NCI-H82 (cell line): ENCODE measurements around the gene MAP4K5.
"Not testable (repeated sequence)": the region's sequence is repeated elsewhere in the genome, so short reads cannot be mapped to it uniquely, and the experiment has no call there.

ENCODE experiments used
- DNase-seq: peaks from one replicate; lab custom pipeline; 2025; lab: John Stamatoyannopoulos, UW

MAP4K5 gene

DNA sequence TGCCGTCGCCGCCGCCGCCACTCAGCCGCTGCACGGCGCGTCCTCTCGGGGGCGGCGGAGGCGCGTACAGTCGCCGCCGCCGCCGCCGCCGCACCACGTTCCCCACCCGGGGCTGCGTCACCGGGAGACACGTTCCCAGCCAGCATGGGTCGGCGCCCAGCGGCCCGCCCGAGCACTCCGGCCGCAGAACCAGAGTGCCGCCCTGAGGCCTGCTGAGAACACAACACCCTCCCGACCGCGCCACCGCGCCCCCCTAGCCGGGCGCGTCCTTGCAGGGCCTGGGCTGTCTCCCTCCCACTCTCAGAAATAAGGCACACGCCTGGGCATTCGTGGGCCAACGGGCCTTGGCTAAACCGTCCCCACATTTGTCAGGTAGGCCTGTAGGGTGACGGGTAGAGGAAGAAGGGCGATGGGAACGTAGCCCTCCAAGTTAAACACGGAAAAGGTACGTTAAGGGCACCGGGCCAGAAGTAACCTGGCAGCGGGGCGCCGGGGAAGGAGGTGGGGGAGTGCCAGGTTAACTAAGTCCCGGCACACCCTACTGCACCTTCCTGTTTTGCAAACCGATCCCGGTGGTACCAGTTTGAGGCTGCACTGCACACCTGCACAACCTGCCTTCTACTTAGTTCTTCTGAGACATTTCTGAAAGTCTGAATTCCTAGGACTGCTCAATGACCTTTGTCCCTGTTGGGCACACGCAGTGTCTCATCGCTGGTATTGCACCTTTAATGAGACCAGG lies at the start of gene MAP4K5:
Gene MAP4K5 (minus strand): TSS at position 68 of the 739 bp plus-strand sequence. CDS start 520 bp downstream, outside the sequence.
- peak; percentile 92 for DNase-seq

GRCh38 chr14:50578433-50578832 lies 46.1 kb upstream of the MAP4K5 start:
- DNase-seq = no peak

DNA sequence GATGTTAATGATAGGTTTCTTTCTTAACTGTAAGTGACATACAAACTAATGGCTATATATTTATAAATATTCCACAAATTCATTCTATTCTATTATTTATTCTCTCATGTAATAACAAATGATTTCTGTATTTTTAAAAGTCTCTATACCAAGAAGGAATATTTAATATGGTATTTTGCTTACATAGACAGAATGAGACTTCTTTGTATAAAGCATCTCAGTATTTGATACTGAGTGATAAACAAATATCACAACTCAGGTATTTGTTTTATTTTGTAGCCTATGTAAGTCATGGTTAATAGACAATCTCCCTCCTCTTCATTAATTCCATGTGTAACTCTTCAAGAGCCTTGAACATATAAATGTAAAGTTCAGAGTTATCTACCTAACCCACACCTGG lies 45.6 kb upstream of the MAP4K5 start:
- no peak for DNase-seq

GRCh38 chr14:50575769-50576168 lies 43.4 kb upstream of the MAP4K5 start:
- no peak for DNase-seq

- DNase-seq = no peak
Measured at GRCh38 chr14:50573862-50574261, 41.5 kb upstream of the MAP4K5 start.

- no peak for DNase-seq
Measured at GRCh38 chr14:50569714-50570274, 37.4 kb upstream of the MAP4K5 start.

GRCh38 chr14:50562841-50563240 lies 30.5 kb upstream of the MAP4K5 start:
- DNase-seq = no peak

GRCh38 chr14:50560931-50561285 lies 28.5 kb upstream of the MAP4K5 start:
- peak; percentile 78 for DNase-seq

DNA sequence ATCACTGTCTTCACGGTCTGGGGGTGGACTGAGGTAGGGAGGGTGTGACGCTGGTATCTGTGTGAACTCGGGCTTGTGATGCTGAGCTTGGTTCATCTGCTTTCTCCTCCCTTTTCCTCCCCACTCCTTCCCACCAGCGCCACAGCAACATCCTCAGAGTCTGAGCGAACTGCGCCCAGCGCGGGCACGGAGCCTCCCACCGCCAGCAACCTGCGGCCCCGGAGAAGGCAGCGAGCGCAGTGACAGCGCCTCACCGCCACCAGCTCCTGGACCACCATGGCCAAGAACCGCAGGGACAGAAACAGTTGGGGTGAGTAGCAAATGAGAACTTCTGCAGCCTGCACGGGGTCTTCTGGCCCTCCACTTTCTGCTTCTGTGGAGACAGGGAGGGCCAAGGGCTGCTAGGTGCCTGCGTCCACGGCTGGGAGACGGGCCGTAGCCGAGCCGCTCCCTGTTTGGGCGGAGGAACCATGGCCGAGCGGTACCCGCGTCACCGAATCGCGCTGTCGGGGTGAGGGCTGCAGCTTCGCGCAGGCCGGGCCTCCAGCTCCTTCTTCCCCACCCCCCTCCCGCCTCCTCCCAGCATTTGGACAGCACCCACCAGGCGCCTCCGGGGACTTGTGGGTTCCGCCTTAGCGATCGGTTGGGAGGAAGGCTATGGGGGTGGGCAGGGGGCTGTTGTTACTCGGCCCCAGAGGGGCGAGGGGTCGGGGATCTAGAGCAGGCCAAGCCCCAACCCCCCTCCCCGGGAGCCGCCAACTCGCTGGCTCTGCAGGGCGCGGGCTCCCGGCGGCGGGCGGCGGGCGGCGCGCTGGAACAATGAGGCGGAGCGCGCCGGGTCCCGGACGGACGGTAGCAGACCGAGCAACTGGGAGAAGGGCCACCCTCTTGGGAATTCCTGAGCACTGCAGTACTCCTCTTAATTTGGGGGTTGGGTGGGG lies 27.9 kb upstream of the MAP4K5 start, which contains the start of gene ATL1:
Gene ATL1 (plus strand): TSS at position 156 of the 941 bp plus-strand sequence. CDS start 121 bp downstream, at position 277.
- DNase-seq = peak; percentile 86

DNA sequence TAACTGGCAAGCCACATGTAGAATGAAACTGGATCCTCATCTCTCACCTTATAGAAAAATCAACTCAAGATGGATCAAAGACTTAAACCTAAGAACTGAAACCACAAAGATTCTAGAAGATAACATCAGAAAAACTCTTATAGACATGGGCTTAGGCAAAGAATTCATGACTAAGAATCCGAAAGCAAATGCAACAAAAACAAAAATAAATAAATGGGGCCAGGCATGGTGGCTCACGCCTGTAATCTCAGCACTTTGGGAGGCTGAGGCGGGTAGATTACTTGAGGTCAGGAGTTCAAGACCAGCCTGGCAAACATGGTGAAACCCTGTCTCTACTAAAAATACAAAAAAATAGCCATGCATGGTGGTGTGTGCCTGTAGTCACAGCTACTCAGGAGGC lies 20.4 kb upstream of the MAP4K5 start:
- DNase-seq = not testable (repeated sequence)

DNA sequence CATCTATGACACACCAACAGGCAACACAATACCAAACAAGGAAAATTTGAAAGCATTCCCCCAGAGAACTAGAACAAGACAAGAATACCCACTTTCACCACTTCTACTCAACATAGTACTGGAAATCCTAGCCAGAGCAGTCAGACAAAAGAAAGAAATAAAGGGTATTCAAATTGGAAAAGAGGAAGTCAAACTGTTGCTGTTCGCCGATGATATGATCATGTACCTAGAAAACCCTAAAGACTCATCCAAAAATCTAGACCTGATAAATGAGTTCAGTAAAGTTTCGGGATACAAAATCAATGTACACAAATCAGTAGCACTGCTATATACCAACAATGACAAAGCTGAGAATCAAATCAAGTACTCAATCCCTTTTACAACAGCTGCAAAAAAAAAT lies 19.5 kb upstream of the MAP4K5 start:
- no peak for DNase-seq

DNA sequence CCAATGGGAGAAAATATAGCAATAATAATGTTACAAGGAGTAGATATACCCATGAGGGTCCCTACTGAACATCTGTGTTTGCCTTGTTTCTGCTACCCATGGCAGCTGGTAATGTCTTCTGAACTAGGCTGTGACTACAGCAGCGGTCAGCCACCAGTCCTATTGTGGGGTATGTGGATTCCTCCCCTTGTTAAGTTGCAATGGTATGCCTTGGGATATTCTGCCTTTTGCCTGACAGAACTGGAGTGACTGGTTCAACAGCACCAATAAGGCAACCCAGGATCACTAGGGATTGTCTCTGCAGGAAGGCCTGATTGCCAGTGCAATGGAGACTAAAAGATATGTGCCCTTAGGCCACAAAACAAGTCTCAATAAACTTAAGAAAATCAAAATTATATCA lies 17.9 kb upstream of the MAP4K5 start:
- no peak for DNase-seq

DNA sequence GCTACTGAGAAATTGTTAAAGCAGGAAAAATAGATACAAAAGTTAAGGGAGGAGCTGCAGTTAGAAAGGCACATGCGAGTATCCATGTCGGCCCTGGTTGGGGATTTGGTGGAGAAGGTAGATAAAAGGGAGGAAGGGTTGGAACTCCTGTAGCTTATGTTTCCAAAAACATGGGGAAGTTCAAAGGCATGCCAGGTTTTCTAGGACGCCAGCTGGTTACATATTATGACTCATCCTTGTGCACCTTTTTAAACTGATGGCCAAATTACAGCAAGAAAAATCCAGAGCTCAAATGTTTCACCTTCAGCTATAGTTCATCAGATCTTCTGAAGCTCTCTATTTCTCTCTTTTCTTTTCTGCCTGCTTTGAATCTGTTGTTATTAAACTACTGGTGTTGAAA lies 13.2 kb upstream of the MAP4K5 start:
- DNase-seq = no peak

GRCh38 chr14:50544911-50545310 lies 12.5 kb upstream of the MAP4K5 start:
- no peak for DNase-seq

DNA sequence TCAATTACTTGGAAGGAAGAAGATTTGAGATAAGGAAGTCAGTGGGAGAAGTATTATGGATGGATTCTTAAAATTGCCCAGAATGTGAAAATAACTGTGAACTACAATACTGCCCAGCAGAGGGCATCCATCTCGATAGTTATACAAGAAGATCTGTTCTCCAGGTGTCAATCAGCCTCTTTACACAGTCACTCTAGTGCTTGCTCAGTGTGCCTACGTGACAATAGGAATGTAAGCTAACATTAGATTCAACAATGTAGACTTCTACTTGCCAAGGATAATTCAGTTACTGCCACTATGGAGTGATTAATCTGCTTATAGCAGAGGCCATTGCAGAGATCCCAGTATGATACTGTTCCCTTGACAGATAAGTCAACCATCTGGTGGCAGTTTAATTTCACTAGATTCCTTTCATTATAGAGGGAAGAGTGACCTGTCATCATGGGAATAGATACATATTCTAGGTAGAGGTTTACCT lies 10.6 kb upstream of the MAP4K5 start:
- DNase-seq = peak; percentile 88

GRCh38 chr14:50541159-50541567 lies 8.8 kb upstream of the MAP4K5 start:
- no peak for DNase-seq

DNA sequence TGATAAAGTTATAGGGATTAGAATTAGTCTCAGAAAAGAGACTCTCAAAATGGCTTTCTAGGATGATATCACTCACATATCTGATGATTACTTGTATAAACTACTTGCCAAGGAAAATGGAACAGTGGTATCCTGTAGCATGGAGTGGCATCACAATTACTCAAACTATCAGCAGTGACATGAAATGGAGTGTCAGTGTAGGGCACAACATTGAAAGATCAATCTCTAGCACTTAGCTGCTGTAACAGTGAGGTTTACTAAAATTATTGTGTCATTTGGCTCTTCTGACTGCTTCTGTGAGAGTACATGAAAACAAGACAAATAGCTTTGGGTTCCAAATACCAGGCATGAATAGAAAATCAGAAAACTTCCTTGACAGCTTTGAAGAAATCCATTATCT lies 6.7 kb upstream of the MAP4K5 start:
- no peak for DNase-seq

DNA sequence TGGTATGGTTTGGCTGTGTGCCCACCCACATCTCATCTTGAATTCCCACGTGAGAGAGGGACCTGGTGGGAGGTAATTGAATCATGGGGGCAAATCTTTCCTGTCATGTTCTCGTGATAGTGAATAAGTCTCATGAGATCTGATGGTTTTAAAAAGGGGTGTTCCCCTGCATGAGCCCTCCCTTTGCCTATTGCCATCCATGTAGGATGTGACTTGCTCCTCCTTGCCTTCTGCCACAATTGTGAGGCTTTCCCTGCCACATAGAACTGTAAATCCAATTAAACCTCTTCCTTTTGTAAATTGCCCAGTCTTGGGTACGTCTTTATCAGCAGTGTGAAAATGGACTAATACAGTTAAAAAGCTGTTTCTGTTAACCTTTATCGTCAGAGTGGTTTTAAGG lies 5.7 kb upstream of the MAP4K5 start:
- DNase-seq = not testable (repeated sequence)

DNA sequence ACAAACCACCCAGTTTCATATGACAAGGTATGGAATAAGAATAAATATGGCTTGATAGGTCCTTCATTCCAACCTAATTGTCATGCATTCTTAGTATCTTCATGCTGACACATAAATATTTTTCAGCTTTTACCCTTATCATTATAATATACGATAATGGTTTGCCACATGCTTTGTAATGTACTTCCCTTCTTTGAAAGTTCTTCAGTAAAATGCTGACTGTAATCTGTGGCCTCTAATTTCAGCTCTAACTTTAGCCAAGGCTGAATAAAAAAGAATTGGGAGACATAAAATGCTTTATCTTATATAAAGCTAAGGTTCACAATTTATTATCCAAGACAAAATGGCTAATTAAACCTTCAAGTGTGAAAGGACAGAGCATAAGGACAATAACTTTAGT lies 2.6 kb upstream of the MAP4K5 start:
- no peak for DNase-seq

DNA sequence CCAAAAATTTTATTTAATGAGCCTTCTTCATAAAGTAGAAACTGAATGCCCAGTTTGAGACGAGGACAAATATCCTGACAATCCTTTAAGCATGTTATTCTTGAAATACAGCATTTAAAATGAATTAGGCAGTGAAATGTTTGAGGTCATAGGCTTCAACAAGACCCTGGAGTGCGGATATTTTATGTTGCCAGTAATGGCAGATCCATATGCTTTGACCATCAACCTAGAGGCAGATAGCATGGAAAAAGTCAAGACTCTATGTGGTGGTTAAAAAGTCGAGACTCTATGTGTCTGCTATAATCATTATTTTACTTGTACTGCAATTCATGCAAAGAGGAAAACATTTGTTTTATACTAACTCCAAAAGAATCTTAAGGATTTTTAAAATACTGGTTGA lies 2.0 kb upstream of the MAP4K5 start:
- DNase-seq = no peak

DNA sequence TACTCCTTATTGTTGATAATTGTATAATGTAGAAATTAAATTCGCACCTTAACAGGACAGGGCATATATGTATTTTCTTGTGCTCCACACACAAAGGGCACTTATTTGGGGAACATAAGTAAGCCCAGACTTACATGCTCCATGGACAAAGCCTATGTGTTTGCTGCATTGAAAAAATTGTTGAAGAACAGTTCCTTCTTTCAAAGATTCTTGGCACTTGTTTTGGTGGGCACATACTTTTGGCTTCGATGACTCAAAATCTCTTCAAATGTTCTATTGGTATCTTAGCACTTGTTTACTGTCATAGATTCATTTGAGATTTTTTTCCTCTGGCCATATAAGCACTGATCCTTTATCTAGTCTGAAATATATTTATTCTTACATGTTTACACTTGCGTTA lies 1.4 kb upstream of the MAP4K5 start:
- no peak for DNase-seq

DNA sequence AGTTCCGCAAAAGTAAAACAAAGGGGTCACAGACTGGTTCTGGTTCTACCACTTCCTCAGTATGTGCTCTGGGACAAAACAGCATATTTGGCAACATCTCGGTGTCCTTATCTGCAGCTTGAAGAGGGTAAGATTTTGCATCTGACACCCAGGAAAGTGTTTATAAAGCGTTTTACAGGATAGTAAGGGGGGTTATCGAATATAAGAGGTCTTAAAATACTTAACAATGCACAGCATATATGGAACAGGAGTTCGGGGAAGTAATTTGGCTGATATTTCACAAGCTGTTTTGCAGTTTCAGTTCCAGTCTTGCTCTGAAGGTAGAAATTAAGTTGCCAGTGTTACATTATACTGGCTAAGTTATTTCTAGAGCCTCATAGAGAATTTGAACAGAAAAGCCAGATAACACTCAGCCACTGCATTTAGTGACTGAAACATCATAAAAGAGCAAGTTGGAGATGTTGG lies 904 bp upstream of the MAP4K5 start:
- no peak for DNase-seq
